GM23338 (cell line): ENCODE data around the gene RFX3. TPM values are rescaled to one million over a fixed set of nuclear protein-coding genes. Genes with fewer than 3 reads are reported as not detected.

Experiments used
- ATAC-seq: fragments of 200-7000 bp; cut with Tn5 transposase; 3 replicates; pipeline ENCODE4 v1.9.1; 2020
- DNase-seq: peaks from one replicate; pipeline ENCODE4 v3.0.0-alpha.2; 2015; ENCODE audit warnings: low spot score
- H2AFZ ChIP-seq: fragments of 200-600 bp; sonication (generic); 2 replicates; pipeline ENCODE4 v1.8.0; 2016; ENCODE audit warnings: antibody characterized with exemption, mild to moderate bottlenecking, moderate library complexity
- H3F3A ChIP-seq: fragments of 200-600 bp; sonication (generic); replicated peaks from 2 replicates; pipeline ENCODE4 v1.8.0; 2017; ENCODE audit warnings: antibody characterized with exemption, mixed run types, low read depth
- H3K27ac ChIP-seq: fragments of 200-600 bp; sonication (generic); 2 replicates; pipeline ENCODE4 v1.6.1; 2016; ENCODE audit warnings: low read depth
- H3K27me3 ChIP-seq: fragments of 200-600 bp; sonication (generic); 2 replicates; pipeline ENCODE4 v1.8.0; 2016; ENCODE audit warnings: mild to moderate bottlenecking, mixed run types, moderate library complexity; ENCODE audit not compliant: insufficient read depth
- H3K36me3 ChIP-seq: fragments of 200-600 bp; sonication (generic); 2 replicates; pipeline ENCODE4 v1.8.0; 2016; ENCODE audit warnings: mild to moderate bottlenecking; ENCODE audit not compliant: insufficient read depth
- H3K4me1 ChIP-seq: fragments of 200-600 bp; sonication (generic); 2 replicates; pipeline ENCODE4 v1.8.0; 2016; ENCODE audit warnings: mild to moderate bottlenecking, moderate library complexity; ENCODE audit not compliant: insufficient read depth
- H3K4me2 ChIP-seq: fragments of 200-600 bp; sonication (generic); 2 replicates; pipeline ENCODE4 v1.7.1; 2017; ENCODE audit warnings: mixed run types
- H3K4me3 ChIP-seq: fragments of 200-600 bp; sonication (generic); 2 replicates; pipeline ENCODE4 v1.6.1; 2016; ENCODE audit warnings: mixed run types
- H3K79me2 ChIP-seq: fragments of 200-600 bp; sonication (generic); replicated peaks from 2 replicates; pipeline ENCODE4 v1.8.0; 2017; ENCODE audit warnings: mild to moderate bottlenecking; ENCODE audit not compliant: insufficient read depth
- H3K9me2 ChIP-seq: fragments of 200-600 bp; sonication (generic); 2 replicates; pipeline ENCODE4 v1.8.0; 2017; ENCODE audit not compliant: insufficient read depth
- H4K20me1 ChIP-seq: fragments of 200-600 bp; sonication (generic); replicated peaks from 2 replicates; pipeline ENCODE4 v1.8.0; 2017; ENCODE audit warnings: mild to moderate bottlenecking; ENCODE audit not compliant: insufficient read depth
- H3K27ac Mint-ChIP-seq: 2 replicates; pipeline ENCODE4 v1.8.0; 2020; ENCODE audit warnings: inconsistent platforms, mild to moderate bottlenecking, moderate library complexity, mixed read lengths
- H3K27me3 Mint-ChIP-seq: 3 replicates; pipeline ENCODE4 v1.8.0; 2022; ENCODE audit warnings: low read depth, mild to moderate bottlenecking, moderate library complexity, mixed read lengths, inconsistent platforms; ENCODE audit not compliant: insufficient read depth, poor library complexity
- H3K36me3 Mint-ChIP-seq: 3 replicates; pipeline ENCODE4 v1.8.0; 2021; ENCODE audit warnings: low read depth, mild to moderate bottlenecking, inconsistent platforms, moderate library complexity, mixed read lengths
- H3K4me1 Mint-ChIP-seq: 3 replicates; pipeline ENCODE4 v1.8.0; 2020; ENCODE audit warnings: mild to moderate bottlenecking, inconsistent platforms, mixed read lengths
- H3K4me3 Mint-ChIP-seq: 3 replicates; pipeline ENCODE4 v1.8.0; 2021; ENCODE audit warnings: moderate library complexity, mild to moderate bottlenecking, inconsistent platforms, mixed read lengths
- H3K9me3 Mint-ChIP-seq: 3 replicates; pipeline ENCODE4 v1.8.0; 2020; ENCODE audit warnings: moderate library complexity, mild to moderate bottlenecking, inconsistent platforms, mixed read lengths
- CREB1 ChIP-seq: fragments of 250-450 bp; sonication (Bioruptor Pico); IDR thresholded peaks from 2 replicates; pipeline ENCODE4 v1.5.0; 2020; ENCODE audit warnings: low read depth, mild to moderate bottlenecking, moderate library complexity
- ETS1 ChIP-seq: IDR thresholded peaks from 2 replicates; pipeline ENCODE4 v1.6.1; 2016; ENCODE audit warnings: antibody characterized with exemption
- EZH2 ChIP-seq: fragments of 200-600 bp; sonication (generic); IDR thresholded peaks from one replicate; pipeline ENCODE4 v1.8.0; 2017; ENCODE audit warnings: antibody characterized with exemption, mild to moderate bottlenecking, low read depth; ENCODE audit not compliant: unreplicated experiment
- EZH2phosphoT487 ChIP-seq: fragments of 200-600 bp; sonication (generic); IDR thresholded peaks from one replicate; pipeline ENCODE4 v1.8.1; 2018; ENCODE audit warnings: antibody characterized with exemption; ENCODE audit not compliant: unreplicated experiment
- JUNB ChIP-seq: IDR thresholded peaks from one replicate; pipeline ENCODE4 v1.6.1; 2016; ENCODE audit warnings: antibody characterized with exemption; ENCODE audit not compliant: unreplicated experiment
- NANOG ChIP-seq: IDR thresholded peaks from 2 replicates; pipeline ENCODE4 v1.6.1; 2016; ENCODE audit warnings: antibody characterized with exemption, borderline replicate concordance
- POLR2AphosphoS5 ChIP-seq: IDR thresholded peaks from 2 replicates; pipeline ENCODE4 v1.6.1; 2016; ENCODE audit warnings: antibody characterized with exemption, low read depth
- STAT1 ChIP-seq: IDR thresholded peaks from one replicate; pipeline ENCODE4 v1.6.1; 2016; ENCODE audit warnings: antibody characterized with exemption; ENCODE audit not compliant: unreplicated experiment
- ZNF114 ChIP-seq: fragments of 250-450 bp; sonication (Bioruptor Pico); IDR thresholded peaks from 2 replicates; pipeline ENCODE4 v1.5.0; 2020; ENCODE audit warnings: mild to moderate bottlenecking, moderate library complexity
- ZNF331 ChIP-seq: fragments of 250-450 bp; sonication (Bioruptor Pico); IDR thresholded peaks from 2 replicates; pipeline ENCODE4 v1.5.0; 2020; ENCODE audit warnings: low read depth, mild to moderate bottlenecking, moderate library complexity
- polyA plus RNA-seq: library from polyadenylated mRNA; unstranded; fragments of >200 nt; fragmentation: Nextera tagmentation; extraction: Ambion mirVana; gene quantifications from 2 replicates; pipeline ENCODE4 v1.2.1, GENCODE V29; 2016
- total RNA-seq: library from RNA; depleted of rRNA; stranded (reverse); fragments of >200 nt; shearing (Covaris generic); gene quantifications from 2 replicates; pipeline ENCODE4 v1.2.3, GENCODE V29; 2014
- TF ChIP-seq, protein P1 (sequence below), 2 experiments: fragments of 200-600 bp in 1 of 2; sonication (generic) in 1 of 2; conservative IDR thresholded peaks; 2 replicates each; pipeline versions ENCODE4 v1.5.1 to v1.6.1; 2016 to 2017; ENCODE audit warnings: antibody characterized with exemption in 2 of 2, low read depth in 2 of 2, mild to moderate bottlenecking in 2 of 2, moderate library complexity in 1 of 2
- TF ChIP-seq, protein P2 (sequence below): IDR thresholded peaks from one replicate; pipeline ENCODE4 v1.6.1; 2018; ENCODE audit warnings: antibody characterized with exemption; ENCODE audit not compliant: unreplicated experiment
- TF ChIP-seq, protein P3 (sequence below): fragments of 250-450 bp; sonication (Bioruptor Pico); IDR thresholded peaks from 2 replicates; pipeline ENCODE4 v1.5.0; 2020; ENCODE audit warnings: mild to moderate bottlenecking, moderate library complexity

RFX3 gene
- total and polyA plus RNA-seq, 2 experiments from 2014 or later: 9.8 to 22.1 TPM

DNA sequence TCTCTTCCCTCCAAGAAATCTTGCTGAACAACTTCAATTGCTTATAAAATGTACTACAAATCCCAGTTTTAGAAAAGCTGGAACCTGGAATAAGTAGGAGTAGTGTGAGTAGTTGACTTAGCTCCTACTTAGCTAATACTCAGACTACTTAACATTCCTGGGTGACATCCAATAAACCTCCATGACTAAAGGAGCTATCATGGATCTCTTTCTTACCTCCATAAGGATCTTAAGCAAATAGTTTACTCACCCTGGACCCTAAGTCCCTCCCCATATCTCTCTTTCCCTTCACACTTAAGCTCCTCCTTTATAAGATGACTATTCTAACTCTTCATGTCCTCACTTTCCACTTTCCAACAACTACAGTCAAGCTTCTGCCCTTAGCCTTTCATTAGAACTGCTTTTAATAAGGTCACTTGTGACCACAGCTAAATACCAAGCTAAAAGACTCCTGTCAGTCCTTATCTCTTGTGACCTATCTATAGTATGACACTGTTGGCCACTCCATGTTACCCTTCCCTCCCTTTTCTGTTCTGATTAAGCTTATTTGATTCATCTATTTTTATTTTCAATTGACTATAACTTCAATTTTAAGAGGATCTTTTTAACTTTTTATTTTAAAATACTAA, 194.9 kb downstream of the RFX3 start:
- no peak for TF ChIP-seq POLR2AphosphoS5
- TF ChIP-seq STAT1: no peak
- no peak for TF ChIP-seq ZNF331
- no peak for TF ChIP-seq NANOG
- TF ChIP-seq, protein P1, sequence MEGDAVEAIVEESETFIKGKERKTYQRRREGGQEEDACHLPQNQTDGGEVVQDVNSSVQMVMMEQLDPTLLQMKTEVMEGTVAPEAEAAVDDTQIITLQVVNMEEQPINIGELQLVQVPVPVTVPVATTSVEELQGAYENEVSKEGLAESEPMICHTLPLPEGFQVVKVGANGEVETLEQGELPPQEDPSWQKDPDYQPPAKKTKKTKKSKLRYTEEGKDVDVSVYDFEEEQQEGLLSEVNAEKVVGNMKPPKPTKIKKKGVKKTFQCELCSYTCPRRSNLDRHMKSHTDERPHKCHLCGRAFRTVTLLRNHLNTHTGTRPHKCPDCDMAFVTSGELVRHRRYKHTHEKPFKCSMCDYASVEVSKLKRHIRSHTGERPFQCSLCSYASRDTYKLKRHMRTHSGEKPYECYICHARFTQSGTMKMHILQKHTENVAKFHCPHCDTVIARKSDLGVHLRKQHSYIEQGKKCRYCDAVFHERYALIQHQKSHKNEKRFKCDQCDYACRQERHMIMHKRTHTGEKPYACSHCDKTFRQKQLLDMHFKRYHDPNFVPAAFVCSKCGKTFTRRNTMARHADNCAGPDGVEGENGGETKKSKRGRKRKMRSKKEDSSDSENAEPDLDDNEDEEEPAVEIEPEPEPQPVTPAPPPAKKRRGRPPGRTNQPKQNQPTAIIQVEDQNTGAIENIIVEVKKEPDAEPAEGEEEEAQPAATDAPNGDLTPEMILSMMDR (conservative IDR thresholded peaks at IDR 0.05; ENCODE audit: low read depth in 2 of 2): no peak
- TF ChIP-seq ZNF114 (CRISPR knock-in tag): no peak
- TF ChIP-seq, protein P2, sequence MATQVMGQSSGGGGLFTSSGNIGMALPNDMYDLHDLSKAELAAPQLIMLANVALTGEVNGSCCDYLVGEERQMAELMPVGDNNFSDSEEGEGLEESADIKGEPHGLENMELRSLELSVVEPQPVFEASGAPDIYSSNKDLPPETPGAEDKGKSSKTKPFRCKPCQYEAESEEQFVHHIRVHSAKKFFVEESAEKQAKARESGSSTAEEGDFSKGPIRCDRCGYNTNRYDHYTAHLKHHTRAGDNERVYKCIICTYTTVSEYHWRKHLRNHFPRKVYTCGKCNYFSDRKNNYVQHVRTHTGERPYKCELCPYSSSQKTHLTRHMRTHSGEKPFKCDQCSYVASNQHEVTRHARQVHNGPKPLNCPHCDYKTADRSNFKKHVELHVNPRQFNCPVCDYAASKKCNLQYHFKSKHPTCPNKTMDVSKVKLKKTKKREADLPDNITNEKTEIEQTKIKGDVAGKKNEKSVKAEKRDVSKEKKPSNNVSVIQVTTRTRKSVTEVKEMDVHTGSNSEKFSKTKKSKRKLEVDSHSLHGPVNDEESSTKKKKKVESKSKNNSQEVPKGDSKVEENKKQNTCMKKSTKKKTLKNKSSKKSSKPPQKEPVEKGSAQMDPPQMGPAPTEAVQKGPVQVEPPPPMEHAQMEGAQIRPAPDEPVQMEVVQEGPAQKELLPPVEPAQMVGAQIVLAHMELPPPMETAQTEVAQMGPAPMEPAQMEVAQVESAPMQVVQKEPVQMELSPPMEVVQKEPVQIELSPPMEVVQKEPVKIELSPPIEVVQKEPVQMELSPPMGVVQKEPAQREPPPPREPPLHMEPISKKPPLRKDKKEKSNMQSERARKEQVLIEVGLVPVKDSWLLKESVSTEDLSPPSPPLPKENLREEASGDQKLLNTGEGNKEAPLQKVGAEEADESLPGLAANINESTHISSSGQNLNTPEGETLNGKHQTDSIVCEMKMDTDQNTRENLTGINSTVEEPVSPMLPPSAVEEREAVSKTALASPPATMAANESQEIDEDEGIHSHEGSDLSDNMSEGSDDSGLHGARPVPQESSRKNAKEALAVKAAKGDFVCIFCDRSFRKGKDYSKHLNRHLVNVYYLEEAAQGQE: no peak
- no peak for TF ChIP-seq EZH2phosphoT487
- no peak for TF ChIP-seq CREB1 (CRISPR knock-in tag)
- TF ChIP-seq ETS1: no peak
- TF ChIP-seq, protein P3, sequence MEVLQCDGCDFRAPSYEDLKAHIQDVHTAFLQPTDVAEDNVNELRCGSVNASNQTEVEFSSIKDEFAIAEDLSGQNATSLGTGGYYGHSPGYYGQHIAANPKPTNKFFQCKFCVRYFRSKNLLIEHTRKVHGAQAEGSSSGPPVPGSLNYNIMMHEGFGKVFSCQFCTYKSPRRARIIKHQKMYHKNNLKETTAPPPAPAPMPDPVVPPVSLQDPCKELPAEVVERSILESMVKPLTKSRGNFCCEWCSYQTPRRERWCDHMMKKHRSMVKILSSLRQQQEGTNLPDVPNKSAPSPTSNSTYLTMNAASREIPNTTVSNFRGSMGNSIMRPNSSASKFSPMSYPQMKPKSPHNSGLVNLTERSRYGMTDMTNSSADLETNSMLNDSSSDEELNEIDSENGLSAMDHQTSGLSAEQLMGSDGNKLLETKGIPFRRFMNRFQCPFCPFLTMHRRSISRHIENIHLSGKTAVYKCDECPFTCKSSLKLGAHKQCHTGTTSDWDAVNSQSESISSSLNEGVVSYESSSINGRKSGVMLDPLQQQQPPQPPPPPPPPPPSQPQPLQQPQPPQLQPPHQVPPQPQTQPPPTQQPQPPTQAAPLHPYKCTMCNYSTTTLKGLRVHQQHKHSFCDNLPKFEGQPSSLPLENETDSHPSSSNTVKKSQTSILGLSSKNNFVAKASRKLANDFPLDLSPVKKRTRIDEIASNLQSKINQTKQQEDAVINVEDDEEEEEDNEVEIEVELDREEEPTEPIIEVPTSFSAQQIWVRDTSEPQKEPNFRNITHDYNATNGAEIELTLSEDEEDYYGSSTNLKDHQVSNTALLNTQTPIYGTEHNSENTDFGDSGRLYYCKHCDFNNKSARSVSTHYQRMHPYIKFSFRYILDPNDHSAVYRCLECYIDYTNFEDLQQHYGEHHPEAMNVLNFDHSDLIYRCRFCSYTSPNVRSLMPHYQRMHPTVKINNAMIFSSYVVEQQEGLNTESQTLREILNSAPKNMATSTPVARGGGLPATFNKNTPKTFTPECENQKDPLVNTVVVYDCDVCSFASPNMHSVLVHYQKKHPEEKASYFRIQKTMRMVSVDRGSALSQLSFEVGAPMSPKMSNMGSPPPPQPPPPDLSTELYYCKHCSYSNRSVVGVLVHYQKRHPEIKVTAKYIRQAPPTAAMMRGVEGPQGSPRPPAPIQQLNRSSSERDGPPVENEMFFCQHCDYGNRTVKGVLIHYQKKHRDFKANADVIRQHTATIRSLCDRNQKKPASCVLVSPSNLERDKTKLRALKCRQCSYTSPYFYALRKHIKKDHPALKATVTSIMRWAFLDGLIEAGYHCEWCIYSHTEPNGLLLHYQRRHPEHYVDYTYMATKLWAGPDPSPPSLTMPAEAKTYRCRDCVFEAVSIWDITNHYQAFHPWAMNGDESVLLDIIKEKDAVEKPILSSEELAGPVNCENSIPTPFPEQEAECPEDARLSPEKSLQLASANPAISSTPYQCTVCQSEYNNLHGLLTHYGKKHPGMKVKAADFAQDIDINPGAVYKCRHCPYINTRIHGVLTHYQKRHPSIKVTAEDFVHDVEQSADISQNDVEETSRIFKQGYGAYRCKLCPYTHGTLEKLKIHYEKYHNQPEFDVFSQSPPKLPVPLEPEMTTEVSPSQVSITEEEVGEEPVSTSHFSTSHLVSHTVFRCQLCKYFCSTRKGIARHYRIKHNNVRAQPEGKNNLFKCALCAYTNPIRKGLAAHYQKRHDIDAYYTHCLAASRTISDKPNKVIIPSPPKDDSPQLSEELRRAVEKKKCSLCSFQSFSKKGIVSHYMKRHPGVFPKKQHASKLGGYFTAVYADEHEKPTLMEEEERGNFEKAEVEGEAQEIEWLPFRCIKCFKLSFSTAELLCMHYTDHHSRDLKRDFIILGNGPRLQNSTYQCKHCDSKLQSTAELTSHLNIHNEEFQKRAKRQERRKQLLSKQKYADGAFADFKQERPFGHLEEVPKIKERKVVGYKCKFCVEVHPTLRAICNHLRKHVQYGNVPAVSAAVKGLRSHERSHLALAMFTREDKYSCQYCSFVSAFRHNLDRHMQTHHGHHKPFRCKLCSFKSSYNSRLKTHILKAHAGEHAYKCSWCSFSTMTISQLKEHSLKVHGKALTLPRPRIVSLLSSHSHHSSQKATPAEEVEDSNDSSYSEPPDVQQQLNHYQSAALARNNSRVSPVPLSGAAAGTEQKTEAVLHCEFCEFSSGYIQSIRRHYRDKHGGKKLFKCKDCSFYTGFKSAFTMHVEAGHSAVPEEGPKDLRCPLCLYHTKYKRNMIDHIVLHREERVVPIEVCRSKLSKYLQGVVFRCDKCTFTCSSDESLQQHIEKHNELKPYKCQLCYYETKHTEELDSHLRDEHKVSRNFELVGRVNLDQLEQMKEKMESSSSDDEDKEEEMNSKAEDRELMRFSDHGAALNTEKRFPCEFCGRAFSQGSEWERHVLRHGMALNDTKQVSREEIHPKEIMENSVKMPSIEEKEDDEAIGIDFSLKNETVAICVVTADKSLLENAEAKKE: no peak
- TF ChIP-seq EZH2: no peak
- no peak for TF ChIP-seq JUNB
- no peaks in the 10 kb centered on the region for H3K79me2 ChIP-seq
- H3K9me2 ChIP-seq: no peaks in the 10 kb centered on the region
- no peak overlapping the region for H3K4me2 ChIP-seq
- 0 out of 2 replicates have a peak, but pooled peaks cover 3% of the 10 kb centered on the region for H3K4me1 ChIP-seq
- no peak overlapping the region for H3K4me3 ChIP-seq
- H3K27ac ChIP-seq: no peak overlapping the region
- H3K27me3 Mint-ChIP-seq: no peaks in the 10 kb centered on the region
- no peaks in the 10 kb centered on the region for H3K9me3 Mint-ChIP-seq
- no peak overlapping the region for H3K4me3 Mint-ChIP-seq
- H3K36me3 Mint-ChIP-seq: no peaks in the 10 kb centered on the region
- no peaks in the 10 kb centered on the region for H3K4me1 Mint-ChIP-seq
- ATAC-seq (no peak), DNase-seq (no peak)
- H3F3A ChIP-seq: no peaks in the 10 kb centered on the region
- H3K27me3 ChIP-seq: no peaks in the 10 kb centered on the region
- no peak overlapping the region for H3K27ac Mint-ChIP-seq
- no peaks in the 10 kb centered on the region for H3K36me3 ChIP-seq
- no peak overlapping the region for H2AFZ ChIP-seq
- no peaks in the 10 kb centered on the region for H4K20me1 ChIP-seq
